SK-N-SH (cell line): ENCODE results near the gene IRF2BP1.

ENCODE experiments used
- CTCF ChIP-seq: fragments of 200-600 bp; sonication (generic); IDR thresholded peaks from 2 replicates; pipeline ENCODE4 v1.6.1; 2017; ENCODE audit warnings: antibody characterized with exemption, mild to moderate bottlenecking, moderate library complexity
- EP300 ChIP-seq, 2 experiments: IDR thresholded peaks; 2 replicates each; pipeline versions ENCODE4 v1.4.0 to v1.6.1; 2012; ENCODE audit warnings: borderline replicate concordance in 1 of 2, low read depth in 1 of 2, low read length in 1 of 2
- FOXJ3 ChIP-seq: sonication (generic); formaldehyde crosslinking; IDR thresholded peaks from 2 replicates; pipeline ENCODE4 v1.5.1; 2020; ENCODE audit warnings: mild to moderate bottlenecking, missing genetic modification reagents
- MAX ChIP-seq: IDR thresholded peaks from 2 replicates; pipeline ENCODE4 v1.4.0; 2012; ENCODE audit warnings: low read depth
- NRF1 ChIP-seq: IDR thresholded peaks from 2 replicates; pipeline ENCODE4 v1.6.1; 2012; ENCODE audit warnings: low read depth, mild to moderate bottlenecking, low read length
- RAD21 ChIP-seq: IDR thresholded peaks from 2 replicates; pipeline ENCODE4 v1.6.1; 2012; ENCODE audit warnings: mild to moderate bottlenecking, low read length
- REST ChIP-seq: IDR thresholded peaks from 2 replicates; pipeline ENCODE4 v1.6.1; 2012; ENCODE audit warnings: mild to moderate bottlenecking, low read depth, low read length, moderate library complexity
- RXRA ChIP-seq: IDR thresholded peaks from 2 replicates; pipeline ENCODE4 v1.4.0; 2012; ENCODE audit warnings: low read depth, mild to moderate bottlenecking, borderline replicate concordance
- SIN3A ChIP-seq: IDR thresholded peaks from 2 replicates; pipeline ENCODE4 v1.6.1; 2012; ENCODE audit warnings: low read depth, mild to moderate bottlenecking, low read length, moderate library complexity, borderline replicate concordance
- TAF1 ChIP-seq: IDR thresholded peaks from 2 replicates; pipeline ENCODE4 v1.6.1; 2012; ENCODE audit warnings: low read depth, mild to moderate bottlenecking, low read length, moderate library complexity, borderline replicate concordance
- TCF12 ChIP-seq: IDR thresholded peaks from 2 replicates; pipeline ENCODE4 v1.4.0; 2012
- TF ChIP-seq, protein P1 (sequence below): IDR thresholded peaks from 2 replicates; pipeline ENCODE4 v1.4.0; 2012; ENCODE audit warnings: low read depth, borderline replicate concordance

GRCh38 chr19:45890877-45891276 is 4.9 kb upstream of the IRF2BP1 start:
- TF ChIP-seq CTCF (no peak), SIN3A (no peak), REST (no peak), NRF1 (no peak), FOXJ3 (CRISPR knock-in tag) (no peak), RAD21 (no peak), TAF1 (no peak), EP300 (IDR thresholded peaks at IDR 0.05; ENCODE audit: borderline replicate concordance in 1 of 2, low read depth in 1 of 2, low read length in 1 of 2) (no peak), RXRA (no peak), MAX (no peak), TCF12 (no peak)
- TF ChIP-seq, protein P1, sequence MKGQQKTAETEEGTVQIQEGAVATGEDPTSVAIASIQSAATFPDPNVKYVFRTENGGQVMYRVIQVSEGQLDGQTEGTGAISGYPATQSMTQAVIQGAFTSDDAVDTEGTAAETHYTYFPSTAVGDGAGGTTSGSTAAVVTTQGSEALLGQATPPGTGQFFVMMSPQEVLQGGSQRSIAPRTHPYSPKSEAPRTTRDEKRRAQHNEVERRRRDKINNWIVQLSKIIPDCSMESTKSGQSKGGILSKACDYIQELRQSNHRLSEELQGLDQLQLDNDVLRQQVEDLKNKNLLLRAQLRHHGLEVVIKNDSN = no peak
